Astrocyte (in vitro differentiated cells and primary cell): Measurements from ENCODE around the gene ARAP1.

Experiments used
- EZH2 ChIP-seq: IDR thresholded peaks from 2 replicates; pipeline ENCODE4 v1.6.1; 2012; ENCODE audit warnings: mild to moderate bottlenecking, low read length, inconsistent platforms; ENCODE audit not compliant: insufficient read depth
- TF ChIP-seq, protein P1 (sequence below): IDR thresholded peaks from 2 replicates; pipeline ENCODE4 v1.5.1; 2011; ENCODE audit warnings: low read depth, mild to moderate bottlenecking, inconsistent platforms, low read length, moderate library complexity; ENCODE audit not compliant: insufficient read depth

DNA sequence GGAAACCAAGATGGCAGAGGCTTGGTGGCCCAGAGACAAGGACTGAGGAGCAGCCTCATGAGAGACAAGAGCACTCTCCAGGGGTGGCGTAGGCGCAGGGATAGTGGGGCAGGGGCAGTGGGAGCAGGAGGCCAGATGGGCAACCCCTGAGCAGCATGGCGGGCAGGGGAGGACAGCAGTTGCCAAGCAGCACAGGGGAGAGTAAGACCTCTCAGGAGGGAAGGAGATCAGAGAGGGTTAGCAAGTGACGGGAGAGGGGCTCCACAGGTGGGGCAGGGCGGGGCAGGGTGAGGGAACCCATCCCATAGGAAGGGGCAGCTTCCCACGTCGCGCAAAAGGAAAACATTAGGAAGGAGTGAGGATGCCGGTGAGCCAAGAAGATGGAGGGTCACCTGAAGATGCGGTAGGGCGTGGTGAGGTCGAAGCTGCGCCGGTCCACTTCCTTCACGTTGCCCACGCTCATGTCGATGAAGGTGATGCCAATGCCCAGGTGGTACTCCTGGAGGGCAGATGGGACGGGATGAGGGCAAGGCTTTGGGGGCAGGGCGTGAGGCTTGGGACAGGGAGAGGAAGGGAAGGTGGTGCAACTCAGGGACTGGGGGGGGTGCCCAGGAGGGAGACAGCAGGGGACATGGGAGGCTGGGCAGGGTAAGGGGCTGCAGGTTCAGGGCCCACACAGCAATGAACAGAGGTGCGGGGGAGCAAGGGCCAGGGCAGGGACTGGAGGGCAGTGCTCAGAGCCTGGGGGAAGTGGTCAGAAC, 42.5 kb downstream of the ARAP1 start:
- TF ChIP-seq EZH2, result no peak
- TF ChIP-seq, protein P1, sequence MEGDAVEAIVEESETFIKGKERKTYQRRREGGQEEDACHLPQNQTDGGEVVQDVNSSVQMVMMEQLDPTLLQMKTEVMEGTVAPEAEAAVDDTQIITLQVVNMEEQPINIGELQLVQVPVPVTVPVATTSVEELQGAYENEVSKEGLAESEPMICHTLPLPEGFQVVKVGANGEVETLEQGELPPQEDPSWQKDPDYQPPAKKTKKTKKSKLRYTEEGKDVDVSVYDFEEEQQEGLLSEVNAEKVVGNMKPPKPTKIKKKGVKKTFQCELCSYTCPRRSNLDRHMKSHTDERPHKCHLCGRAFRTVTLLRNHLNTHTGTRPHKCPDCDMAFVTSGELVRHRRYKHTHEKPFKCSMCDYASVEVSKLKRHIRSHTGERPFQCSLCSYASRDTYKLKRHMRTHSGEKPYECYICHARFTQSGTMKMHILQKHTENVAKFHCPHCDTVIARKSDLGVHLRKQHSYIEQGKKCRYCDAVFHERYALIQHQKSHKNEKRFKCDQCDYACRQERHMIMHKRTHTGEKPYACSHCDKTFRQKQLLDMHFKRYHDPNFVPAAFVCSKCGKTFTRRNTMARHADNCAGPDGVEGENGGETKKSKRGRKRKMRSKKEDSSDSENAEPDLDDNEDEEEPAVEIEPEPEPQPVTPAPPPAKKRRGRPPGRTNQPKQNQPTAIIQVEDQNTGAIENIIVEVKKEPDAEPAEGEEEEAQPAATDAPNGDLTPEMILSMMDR, result no peak
